ENCODE measurements around the gene ARHGAP4. TPM values are rescaled to one million over a fixed set of nuclear protein-coding genes. Genes with fewer than 3 reads are reported as not detected.
A peak's percentile ranks its signal among the peaks of the same experiment; 100 is the strongest.

ARHGAP4 gene
- total and polyA plus RNA-seq, 8 donors, result 21.9 to 96.2 (median 26.3) TPM

GRCh38 chrX:153863251-153863991 is 62.6 kb downstream of the ARHGAP4 start:
- Histone ChIP-seq H3K27ac (no peak overlapping the region), H3K4me1 (no peaks in the 10 kb centered on the region), H3K27me3 (peaks cover 0 to 21% of the 10 kb centered on the region in 2 donors), H3K9me3 (no peaks in the 10 kb centered on the region), H3K36me3 (no peaks in the 10 kb centered on the region), H3K4me3 (no peak overlapping the region)
- ATAC-seq (no peak), DNase-seq (no peak)
- no peak for TF ChIP-seq CTCF (IDR thresholded peaks at IDR 0.05)
- intact Hi-C loops (cut with DNase I), result no loop called here

- Histone ChIP-seq H3K27ac (no peak overlapping the region), H3K9me3 (no peaks in the 10 kb centered on the region), H3K4me1 (no peaks in the 10 kb centered on the region), H3K36me3 (no peaks in the 10 kb centered on the region), H3K4me3 (no peak overlapping the region), H3K27me3 (peaks cover 0 to 21% of the 10 kb centered on the region in 2 donors)
- TF ChIP-seq CTCF (IDR thresholded peaks at IDR 0.05), result no peak
- no peak for DNase-seq
- ATAC-seq, result no peak
- intact Hi-C loops (cut with DNase I), result no loop called here
These were observed 63.5 kb downstream of the ARHGAP4 start for GRCh38 chrX:153862369-153863250.

GRCh38 chrX:153861733-153862310 is 64.2 kb downstream of the ARHGAP4 start:
- Histone ChIP-seq H3K27me3 (peaks cover 0 to 21% of the 10 kb centered on the region in 2 donors), H3K4me1 (no peaks in the 10 kb centered on the region), H3K36me3 (no peaks in the 10 kb centered on the region), H3K9me3 (no peaks in the 10 kb centered on the region), H3K4me3 (no peak overlapping the region), H3K27ac (no peak overlapping the region)
- intact Hi-C loops (cut with DNase I), result no loop called here
- ATAC-seq, result no peak
- no peak for DNase-seq
- no peak for TF ChIP-seq CTCF (IDR thresholded peaks at IDR 0.05)

GRCh38 chrX:153861151-153861550 is 64.9 kb downstream of the ARHGAP4 start:
- no peak for TF ChIP-seq CTCF (IDR thresholded peaks at IDR 0.05)

More at GRCh38 chrX:153861151-153861550, 64.9 kb downstream of the ARHGAP4 start:
- no peak for ATAC-seq
- intact Hi-C loops (cut with DNase I), result no loop called here
- peak in 1 of 4 donors; percentile 10 for DNase-seq
- Histone ChIP-seq H3K27me3 (peaks cover 0 to 28% of the 10 kb centered on the region in 2 donors), H3K9me3 (no peaks in the 10 kb centered on the region), H3K4me1 (no peaks in the 10 kb centered on the region), H3K4me3 (no peak overlapping the region), H3K36me3 (no peaks in the 10 kb centered on the region), H3K27ac (no peak overlapping the region)

Other genes starting within 250 kb of the ARHGAP4 start
- 10 to 100 TPM; 10.5 to 11.2 TPM for gene SLC6A8, start 238.3 kb downstream of the ARHGAP4 start, total RNA-seq
- 10 to 100 TPM in 2 of 6 donors, 1 to 10 TPM in 4; 6.8 to 12.1 (median 9.5) TPM for gene SLC6A8, start 238.3 kb downstream of the ARHGAP4 start, polyA plus RNA-seq (ENCODE audit: insufficient read length in 6 of 6)
- gene BCAP31, start 201.9 kb downstream of the ARHGAP4 start, total RNA-seq, result 100 to 1,000 TPM; 218 to 243 TPM
- 100 to 1,000 TPM; 126 to 145 (median 137) TPM for gene BCAP31, start 201.9 kb downstream of the ARHGAP4 start, polyA plus RNA-seq (ENCODE audit: insufficient read length in 6 of 6)
- gene ABCD1, start 201.4 kb downstream of the ARHGAP4 start, total RNA-seq, result 10 to 100 TPM; 14.2 to 18.5 TPM
- 10 to 100 TPM in 2 of 6 donors, 1 to 10 TPM in 4; 6.5 to 10.6 (median 9.8) TPM for gene ABCD1, start 201.4 kb downstream of the ARHGAP4 start, polyA plus RNA-seq (ENCODE audit: insufficient read length in 6 of 6)
- 1 to 10 TPM; 3.0 to 3.9 TPM for gene PLXNB3, start 162.0 kb downstream of the ARHGAP4 start, total RNA-seq
- 1 to 10 TPM; 2.7 to 5.2 (median 3.7) TPM for gene PLXNB3, start 162.0 kb downstream of the ARHGAP4 start, polyA plus RNA-seq (ENCODE audit: insufficient read length in 6 of 6)
- under 1 TPM; 0.55 to 0.60 TPM for gene SRPK3, start 145.2 kb downstream of the ARHGAP4 start, total RNA-seq
- 1 to 10 TPM in 4 of 6 donors, under 1 TPM in 2; 0.70 to 1.7 (median 1.3) TPM for gene SRPK3, start 145.2 kb downstream of the ARHGAP4 start, polyA plus RNA-seq (ENCODE audit: insufficient read length in 6 of 6)
- gene IDH3G, start 131.9 kb downstream of the ARHGAP4 start, total RNA-seq, result 10 to 100 TPM; 42.4 to 52.9 TPM
- gene IDH3G, start 131.9 kb downstream of the ARHGAP4 start, polyA plus RNA-seq (ENCODE audit: insufficient read length in 6 of 6), result 10 to 100 TPM; 54.2 to 72.3 (median 55.6) TPM
- 100 to 1,000 TPM; 295 to 327 TPM for gene SSR4, start 131.6 kb downstream of the ARHGAP4 start, total RNA-seq
- gene SSR4, start 131.6 kb downstream of the ARHGAP4 start, polyA plus RNA-seq (ENCODE audit: insufficient read length in 6 of 6), result 100 to 1,000 TPM; 153 to 187 (median 173) TPM
- 1 to 10 TPM; 2.3 to 3.5 TPM for gene PDZD4, start 95.7 kb downstream of the ARHGAP4 start, total RNA-seq
- 10 to 100 TPM in 5 of 6 donors, 1 to 10 TPM in 1; 8.3 to 13.7 (median 10.9) TPM for gene PDZD4, start 95.7 kb downstream of the ARHGAP4 start, polyA plus RNA-seq (ENCODE audit: insufficient read length in 6 of 6)
- under 1 TPM; 0.55 to 0.86 TPM for gene L1CAM, start 40.1 kb downstream of the ARHGAP4 start, total RNA-seq
- gene L1CAM, start 40.1 kb downstream of the ARHGAP4 start, polyA plus RNA-seq (ENCODE audit: insufficient read length in 6 of 6), result under 1 TPM; 0.27 to 0.65 (median 0.49) TPM
- 1 to 10 TPM in 1 of 2 donors, under 1 TPM in 1; 0.87 to 1.3 TPM for gene AVPR2, start 21.6 kb downstream of the ARHGAP4 start, total RNA-seq
- gene AVPR2, start 21.6 kb downstream of the ARHGAP4 start, polyA plus RNA-seq (ENCODE audit: insufficient read length in 6 of 6), result under 1 TPM; 0.52 to 0.86 (median 0.82) TPM
- gene NAA10, start 8.8 kb upstream of the ARHGAP4 start, total RNA-seq, result 100 to 1,000 TPM in 1 of 2 donors, 10 to 100 TPM in 1; 87.5 to 105 TPM
- gene NAA10, start 8.8 kb upstream of the ARHGAP4 start, polyA plus RNA-seq (ENCODE audit: insufficient read length in 6 of 6), result 10 to 100 TPM; 49.0 to 80.7 (median 54.0) TPM
- 10 to 100 TPM; 44.7 to 62.1 TPM for gene RENBP, start 18.4 kb upstream of the ARHGAP4 start, total RNA-seq
- gene RENBP, start 18.4 kb upstream of the ARHGAP4 start, polyA plus RNA-seq (ENCODE audit: insufficient read length in 6 of 6), result 1 to 10 TPM; 5.2 to 7.5 (median 6.2) TPM
- 10 to 100 TPM; 46.6 to 58.1 TPM for gene HCFC1, start 45.6 kb upstream of the ARHGAP4 start, total RNA-seq
- gene HCFC1, start 45.6 kb upstream of the ARHGAP4 start, polyA plus RNA-seq (ENCODE audit: insufficient read length in 6 of 6), result 10 to 100 TPM; 28.4 to 47.6 (median 41.7) TPM
- 10 to 100 TPM in 1 of 2 donors, 1 to 10 TPM in 1; 8.8 to 13.5 TPM for gene TMEM187, start 46.5 kb upstream of the ARHGAP4 start, total RNA-seq
- gene TMEM187, start 46.5 kb upstream of the ARHGAP4 start, polyA plus RNA-seq (ENCODE audit: insufficient read length in 6 of 6), result 1 to 10 TPM; 3.9 to 7.9 (median 5.8) TPM
- 100 to 1,000 TPM in 1 of 2 donors, 10 to 100 TPM in 1; 92.1 to 172 TPM for gene IRAK1, start 93.6 kb upstream of the ARHGAP4 start, total RNA-seq
- gene IRAK1, start 93.6 kb upstream of the ARHGAP4 start, polyA plus RNA-seq (ENCODE audit: insufficient read length in 6 of 6), result 10 to 100 TPM; 52.2 to 74.6 (median 62.5) TPM
- gene MECP2, start 171.5 kb upstream of the ARHGAP4 start, total RNA-seq, result 10 to 100 TPM; 36.2 to 47.1 TPM
- 10 to 100 TPM; 25.5 to 36.6 (median 29.5) TPM for gene MECP2, start 171.5 kb upstream of the ARHGAP4 start, polyA plus RNA-seq (ENCODE audit: insufficient read length in 6 of 6)
- gene OPN1LW, start 218.0 kb upstream of the ARHGAP4 start, total RNA-seq, result not detected
- not detected for gene OPN1LW, start 218.0 kb upstream of the ARHGAP4 start, polyA plus RNA-seq (ENCODE audit: insufficient read length in 6 of 6)

Data from left lung (tissue), 10 donors.